ENCODE data around the gene SLIT3.

- TF ChIP-seq FOXK2 (IDR thresholded peaks at IDR 0.05) = no peak
- no peak for TF ChIP-seq FOXM1 (IDR thresholded peaks at IDR 0.05; ENCODE audit: borderline replicate concordance)
- no peak for TF ChIP-seq FOXA1 (IDR thresholded peaks at IDR 0.05)
- no peak for TF ChIP-seq HDGF (IDR thresholded peaks at IDR 0.05; ENCODE audit: borderline replicate concordance)
- TF ChIP-seq SP1 (IDR thresholded peaks at IDR 0.05) = no peak
- no peak for TF ChIP-seq PKNOX1 (IDR thresholded peaks at IDR 0.05)
- TF ChIP-seq BHLHE40 (IDR thresholded peaks at IDR 0.05; ENCODE audit: borderline replicate concordance) = no peak
- TF ChIP-seq L3MBTL2 (conservative IDR thresholded peaks at IDR 0.05) = no peak
- no peak for TF ChIP-seq ARNT (IDR thresholded peaks at IDR 0.05)
- TF ChIP-seq NFRKB (IDR thresholded peaks at IDR 0.05) = no peak
- TF ChIP-seq LEF1 (IDR thresholded peaks at IDR 0.05; ENCODE audit: borderline replicate concordance) = no peak
- TF ChIP-seq CTBP1 (IDR thresholded peaks at IDR 0.05; ENCODE audit: borderline replicate concordance) = no peak
- TF ChIP-seq SUZ12 (IDR thresholded peaks at IDR 0.05) = no peak
- TF ChIP-seq ZNF384 (IDR thresholded peaks at IDR 0.05) = no peak
Measured at GRCh38 chr5:168776070-168776469, 524.9 kb downstream of the SLIT3 start.
